SJCRH30 (cell line): ENCODE data around the gene CST7. TPM values are rescaled to one million over a fixed set of nuclear protein-coding genes. Genes with fewer than 3 reads are reported as not detected.
"Not testable (repeated sequence)": the region's sequence is repeated elsewhere in the genome, so short reads cannot be mapped to it uniquely, and the experiment has no call there.

ENCODE experiments used
- DNase-seq, 2 experiments: peaks; one replicate each; pipeline ENCODE4 v3.0.0-alpha.2; 2015 to 2020
- H3K27ac ChIP-seq: fragments of 250-450 bp; sonication (Bioruptor Pico); 2 replicates; pipeline ENCODE4 v1.5.1; 2020; ENCODE audit warnings: mild to moderate bottlenecking, moderate library complexity
- H3K27me3 ChIP-seq: fragments of 250-450 bp; sonication (Bioruptor Pico); 2 replicates; pipeline ENCODE4 v1.5.1; 2020; ENCODE audit warnings: mild to moderate bottlenecking, moderate library complexity
- H3K36me3 ChIP-seq: fragments of 250-450 bp; sonication (Bioruptor Pico); 2 replicates; pipeline ENCODE4 v1.5.1; 2020; ENCODE audit warnings: mild to moderate bottlenecking, moderate library complexity
- H3K4me1 ChIP-seq: fragments of 250-450 bp; sonication (Bioruptor Pico); 2 replicates; pipeline ENCODE4 v1.5.1; 2020; ENCODE audit warnings: mild to moderate bottlenecking, moderate library complexity
- H3K4me3 ChIP-seq: fragments of 250-450 bp; sonication (Bioruptor Pico); 2 replicates; pipeline ENCODE4 v1.5.1; 2020; ENCODE audit warnings: mild to moderate bottlenecking, moderate library complexity
- H3K9me3 ChIP-seq: fragments of 250-450 bp; sonication (Bioruptor Pico); replicated peaks from 2 replicates; pipeline ENCODE4 v1.5.1; 2020; ENCODE audit warnings: mild to moderate bottlenecking, moderate library complexity
- total RNA-seq: library from RNA; depleted of rRNA; stranded (reverse); fragments of >200 nt; shearing (Covaris generic); gene quantifications from 2 replicates; pipeline ENCODE4 v1.2.3, GENCODE V29; 2014; rRNA removed

The CST7 gene
- total RNA-seq, 1 experiment from 2014 or later: not detected

GRCh38 chr20:25000268-25000801 is 51.3 kb downstream of the CST7 start:
- no peaks in the 10 kb centered on the region for H3K36me3 ChIP-seq
- H3K27me3 ChIP-seq: no peaks in the 10 kb centered on the region
- H3K4me1 ChIP-seq: peaks cover under 1% of the 10 kb centered on the region; the same call in 1 of the 2 replicates
- H3K4me3 ChIP-seq: no peak overlapping the region
- H3K9me3 ChIP-seq: peaks cover 9% of the 10 kb centered on the region
- no peak overlapping the region for H3K27ac ChIP-seq
- DNase-seq: no peak

GRCh38 chr20:25001323-25001722 is 52.3 kb downstream of the CST7 start:
- not testable (repeated sequence) for H3K27ac ChIP-seq, H3K27me3 ChIP-seq, H3K9me3 ChIP-seq, DNase-seq, H3K4me1 ChIP-seq, H3K36me3 ChIP-seq, H3K4me3 ChIP-seq

GRCh38 chr20:25003002-25003401 is 53.9 kb downstream of the CST7 start:
- Histone ChIP-seq H3K4me3 (no peak overlapping the region), H3K4me1 (no peaks in the 10 kb centered on the region), H3K36me3 (no peaks in the 10 kb centered on the region)

GRCh38 chr20:25005220-25005619 is 56.2 kb downstream of the CST7 start:
- no peaks in the 10 kb centered on the region; the same call in 1 of the 2 replicates for H3K36me3 ChIP-seq
- no peaks in the 10 kb centered on the region for H3K4me1 ChIP-seq
- H3K4me3 ChIP-seq: no peak overlapping the region
- H3K27ac ChIP-seq: no peak overlapping the region
- H3K27me3 ChIP-seq: no peaks in the 10 kb centered on the region
- DNase-seq: no peak
- peaks cover 9% of the 10 kb centered on the region for H3K9me3 ChIP-seq

More at GRCh38 chr20:25003002-25003401, 53.9 kb downstream of the CST7 start:
- Histone ChIP-seq H3K27me3 (no peaks in the 10 kb centered on the region), H3K27ac (no peak overlapping the region), H3K9me3 (peaks cover 9% of the 10 kb centered on the region)
- no peak for DNase-seq

- no peak for DNase-seq
- peaks cover 9% of the 10 kb centered on the region for H3K9me3 ChIP-seq
- no peaks in the 10 kb centered on the region for H3K27me3 ChIP-seq
- no peak overlapping the region for H3K4me3 ChIP-seq
- H3K36me3 ChIP-seq: no peaks in the 10 kb centered on the region; the same call in 1 of the 2 replicates
- H3K27ac ChIP-seq: no peak overlapping the region
- no peaks in the 10 kb centered on the region for H3K4me1 ChIP-seq
Measured at GRCh38 chr20:25005661-25006060, 56.6 kb downstream of the CST7 start.

- no peak overlapping the region for H3K27ac ChIP-seq
- no peaks in the 10 kb centered on the region for H3K27me3 ChIP-seq
- peaks cover 5% of the 10 kb centered on the region for H3K9me3 ChIP-seq
- no peak overlapping the region for H3K4me3 ChIP-seq
- H3K4me1 ChIP-seq: no peaks in the 10 kb centered on the region
- H3K36me3 ChIP-seq: no peaks in the 10 kb centered on the region; the same call in 1 of the 2 replicates
- no peak for DNase-seq
Measured at GRCh38 chr20:25006431-25007167, 57.5 kb downstream of the CST7 start.

- H3K4me1 ChIP-seq: no peaks in the 10 kb centered on the region
- H3K27me3 ChIP-seq: no peaks in the 10 kb centered on the region
- H3K27ac ChIP-seq: no peak overlapping the region
- H3K9me3 ChIP-seq: peaks cover 4% of the 10 kb centered on the region
- DNase-seq: no peak
- no peaks in the 10 kb centered on the region; the same call in 1 of the 2 replicates for H3K36me3 ChIP-seq
- no peak overlapping the region for H3K4me3 ChIP-seq
Measured at GRCh38 chr20:25007491-25008305, 58.6 kb downstream of the CST7 start.

- no peak overlapping the region for H3K27ac ChIP-seq
- DNase-seq: no peak
- H3K9me3 ChIP-seq: no peaks in the 10 kb centered on the region
- H3K4me1 ChIP-seq: no peaks in the 10 kb centered on the region
- no peaks in the 10 kb centered on the region; the same call in 1 of the 2 replicates for H3K36me3 ChIP-seq
- H3K27me3 ChIP-seq: no peaks in the 10 kb centered on the region
- no peak overlapping the region for H3K4me3 ChIP-seq
Measured at GRCh38 chr20:25008388-25009217, 59.5 kb downstream of the CST7 start.

Other genes starting within 250 kb of the CST7 start
- gene APMAP, start 43.5 kb downstream of the CST7 start, total RNA-seq: 103 and 107 TPM in 2 replicates
- 11.5 and 13.0 TPM in 2 replicates for gene ACSS1, start 108.9 kb downstream of the CST7 start, total RNA-seq
- 0.06 and 0.10 TPM in 2 replicates for gene VSX1, start 132.9 kb downstream of the CST7 start, total RNA-seq
- gene ENTPD6, start 246.4 kb downstream of the CST7 start, total RNA-seq: 53.5 and 53.6 TPM in 2 replicates